Activated CD4-positive, CD25-positive, alpha-beta regulatory T cell treated with anti-CD3 and anti-CD28 coated beads, Interleukin-2, amount 50 U/mL, for 72 hours (primary cell): ENCODE data around the gene SBF1.
"Not testable (repeated sequence)": the region's sequence is repeated elsewhere in the genome, so short reads cannot be mapped to it uniquely, and the experiment has no call there.

ENCODE experiments used
- DNase-seq: peaks from one replicate; pipeline ENCODE4 v3.0.0; 2021

SBF1 gene

GRCh38 chr22:50422961-50423815, 51.6 kb downstream of the SBF1 start:
- DNase-seq = no peak

GRCh38 chr22:50422046-50422445, 52.8 kb downstream of the SBF1 start:
- DNase-seq = no peak

- no peak for DNase-seq
Measured at GRCh38 chr22:50420581-50420980, 54.3 kb downstream of the SBF1 start.

GRCh38 chr22:50420015-50420414, 54.8 kb downstream of the SBF1 start:
- DNase-seq = no peak

- DNase-seq = no peak
Measured at GRCh38 chr22:50419116-50419515, 55.7 kb downstream of the SBF1 start.

GRCh38 chr22:50418624-50419023, 56.2 kb downstream of the SBF1 start:
- no peak for DNase-seq

GRCh38 chr22:50417411-50418210, 57.2 kb downstream of the SBF1 start:
- DNase-seq = no peak

- no peak for DNase-seq
Measured at GRCh38 chr22:50416996-50417395, 57.8 kb downstream of the SBF1 start.

GRCh38 chr22:50415426-50415825, 59.4 kb downstream of the SBF1 start:
- no peak for DNase-seq

- DNase-seq = no peak
Measured at GRCh38 chr22:50414476-50415248, 60.2 kb downstream of the SBF1 start.

GRCh38 chr22:50408954-50409353, 65.9 kb downstream of the SBF1 start:
- not testable (repeated sequence) for DNase-seq

GRCh38 chr22:50408311-50408710, 66.5 kb downstream of the SBF1 start:
- DNase-seq = no peak

GRCh38 chr22:50406416-50407170, 68.2 kb downstream of the SBF1 start:
- no peak for DNase-seq

GRCh38 chr22:50403701-50404101, 71.1 kb downstream of the SBF1 start:
- DNase-seq = no peak

- DNase-seq = no peak
Measured at GRCh38 chr22:50401907-50402306, 72.9 kb downstream of the SBF1 start.

- DNase-seq = no peak
Measured at GRCh38 chr22:50400931-50401330, 73.9 kb downstream of the SBF1 start.

- no peak for DNase-seq
Measured at GRCh38 chr22:50400406-50400805, 74.4 kb downstream of the SBF1 start.

GRCh38 chr22:50399751-50400331, 75.0 kb downstream of the SBF1 start:
- DNase-seq = no peak

GRCh38 chr22:50398831-50399648, 75.8 kb downstream of the SBF1 start:
- DNase-seq = no peak

- not testable (repeated sequence) for DNase-seq
Measured at GRCh38 chr22:50397371-50398060, 77.3 kb downstream of the SBF1 start.
